ENCODE results near the gene CHD1L. TPM values are rescaled to one million over a fixed set of nuclear protein-coding genes. Genes with fewer than 3 reads are reported as not detected.

CHD1L gene
- total RNA-seq, 4 donors from 2014 or later = 10.2 to 23.7 (median 19.2) TPM

DNA sequence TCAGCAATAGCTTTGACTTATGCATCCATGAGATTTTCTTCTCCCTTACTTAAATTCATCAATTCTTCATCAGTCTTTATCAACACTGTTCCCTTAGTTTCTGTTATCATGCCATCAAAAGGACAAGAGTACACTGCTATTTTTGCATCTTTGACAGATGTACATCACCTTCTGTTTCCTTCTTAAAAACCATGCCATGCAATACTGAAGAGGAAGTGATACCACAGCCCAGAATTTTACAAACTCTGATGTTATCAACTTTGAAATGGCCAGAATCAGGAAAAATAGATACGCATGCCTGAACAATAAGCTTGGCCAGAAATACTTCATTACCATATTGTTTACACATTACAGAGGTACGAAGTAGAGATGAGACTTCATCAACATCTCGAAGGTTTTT is 38.4 kb upstream of the CHD1L start:
- Histone ChIP-seq H3K27me3 (no peaks in the 10 kb centered on the region), H3K36me3 (peaks cover 0 to 27% (median 0%) of the 10 kb centered on the region in 3 donors), H3K27ac (no peak overlapping the region), H3K9me3 (no peaks in the 10 kb centered on the region), H3K4me3 (no peak overlapping the region), H3K4me1 (no peaks in the 10 kb centered on the region)
- DNase-seq (ENCODE audit: low spot score in 2 of 2) = no peak
- TF ChIP-seq POLR2A (IDR thresholded peaks at IDR 0.05) (no peak), EP300 (IDR thresholded peaks at IDR 0.05) (no peak)
- TF ChIP-seq, protein P1, sequence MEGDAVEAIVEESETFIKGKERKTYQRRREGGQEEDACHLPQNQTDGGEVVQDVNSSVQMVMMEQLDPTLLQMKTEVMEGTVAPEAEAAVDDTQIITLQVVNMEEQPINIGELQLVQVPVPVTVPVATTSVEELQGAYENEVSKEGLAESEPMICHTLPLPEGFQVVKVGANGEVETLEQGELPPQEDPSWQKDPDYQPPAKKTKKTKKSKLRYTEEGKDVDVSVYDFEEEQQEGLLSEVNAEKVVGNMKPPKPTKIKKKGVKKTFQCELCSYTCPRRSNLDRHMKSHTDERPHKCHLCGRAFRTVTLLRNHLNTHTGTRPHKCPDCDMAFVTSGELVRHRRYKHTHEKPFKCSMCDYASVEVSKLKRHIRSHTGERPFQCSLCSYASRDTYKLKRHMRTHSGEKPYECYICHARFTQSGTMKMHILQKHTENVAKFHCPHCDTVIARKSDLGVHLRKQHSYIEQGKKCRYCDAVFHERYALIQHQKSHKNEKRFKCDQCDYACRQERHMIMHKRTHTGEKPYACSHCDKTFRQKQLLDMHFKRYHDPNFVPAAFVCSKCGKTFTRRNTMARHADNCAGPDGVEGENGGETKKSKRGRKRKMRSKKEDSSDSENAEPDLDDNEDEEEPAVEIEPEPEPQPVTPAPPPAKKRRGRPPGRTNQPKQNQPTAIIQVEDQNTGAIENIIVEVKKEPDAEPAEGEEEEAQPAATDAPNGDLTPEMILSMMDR (IDR thresholded peaks at IDR 0.05) = no peak
- 86 to 93% methylated on average over 3 of the region's 3 CpGs for WGBS, 2 donors

DNA sequence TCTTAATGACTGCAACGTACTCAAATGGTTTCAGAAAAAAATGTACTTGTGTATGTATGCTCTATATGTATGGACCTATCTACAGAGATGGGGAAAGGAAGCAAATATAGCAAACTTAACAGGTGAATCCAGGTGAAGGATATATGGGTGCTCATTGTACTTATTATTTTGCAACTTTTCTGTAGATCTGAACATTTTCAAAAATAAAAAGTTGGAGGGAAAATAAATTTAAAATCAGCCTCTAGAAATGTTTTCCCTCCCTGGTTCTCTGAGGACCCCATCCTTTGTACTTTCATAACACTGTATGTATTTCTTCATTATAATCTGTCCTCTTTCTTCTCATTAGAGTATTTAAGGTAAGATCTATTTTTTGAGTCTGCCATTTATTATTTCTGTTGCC is 35.3 kb upstream of the CHD1L start:
- Histone ChIP-seq H3K27ac (no peak overlapping the region), H3K4me1 (no peaks in the 10 kb centered on the region), H3K9me3 (no peaks in the 10 kb centered on the region), H3K4me3 (no peak overlapping the region), H3K27me3 (no peaks in the 10 kb centered on the region), H3K36me3 (peaks cover 0 to 33% (median 0%) of the 10 kb centered on the region in 3 donors)
- no peak for DNase-seq (ENCODE audit: low spot score in 2 of 2)
- TF ChIP-seq, protein P1 (IDR thresholded peaks at IDR 0.05) = no peak
- TF ChIP-seq EP300 (IDR thresholded peaks at IDR 0.05) = no peak
- no peak for TF ChIP-seq POLR2A (IDR thresholded peaks at IDR 0.05)
- 66 to 76% methylated on average over 1 of the region's 1 CpG for WGBS, 2 donors

DNA sequence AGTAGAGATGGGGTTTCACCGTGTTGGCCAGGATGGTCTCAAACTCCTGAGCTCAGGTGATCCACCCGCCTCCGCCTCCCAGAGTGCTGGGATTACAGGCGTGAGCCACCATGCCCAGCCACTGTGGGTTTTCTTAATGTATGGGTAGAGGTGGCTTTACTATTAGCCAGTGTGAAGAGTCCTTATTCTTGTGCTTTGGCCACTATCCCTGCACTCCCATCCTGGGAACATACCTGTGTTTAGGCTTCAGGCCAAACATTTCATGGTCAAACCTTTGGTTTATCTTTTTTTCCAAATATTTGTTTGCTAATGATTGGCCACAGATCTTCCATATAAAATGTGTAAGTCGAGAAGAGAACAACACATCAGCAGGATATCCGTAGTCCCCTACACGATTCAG is 33.9 kb upstream of the CHD1L start:
- H3K27me3 ChIP-seq = no peaks in the 10 kb centered on the region
- peaks cover 0 to 35% (median 0%) of the 10 kb centered on the region in 3 donors for H3K36me3 ChIP-seq
- WGBS, 2 donors = 94 to 96% methylated on average over 7 of the region's 7 CpGs
- H3K4me3 ChIP-seq = no peak overlapping the region
- H3K9me3 ChIP-seq = no peaks in the 10 kb centered on the region
- TF ChIP-seq EP300 (IDR thresholded peaks at IDR 0.05) (no peak), POLR2A (IDR thresholded peaks at IDR 0.05) (no peak)
- TF ChIP-seq, protein P1 (IDR thresholded peaks at IDR 0.05) = no peak
- H3K27ac ChIP-seq = no peak overlapping the region
- no peaks in the 10 kb centered on the region for H3K4me1 ChIP-seq
- no peak for DNase-seq (ENCODE audit: low spot score in 2 of 2)

DNA sequence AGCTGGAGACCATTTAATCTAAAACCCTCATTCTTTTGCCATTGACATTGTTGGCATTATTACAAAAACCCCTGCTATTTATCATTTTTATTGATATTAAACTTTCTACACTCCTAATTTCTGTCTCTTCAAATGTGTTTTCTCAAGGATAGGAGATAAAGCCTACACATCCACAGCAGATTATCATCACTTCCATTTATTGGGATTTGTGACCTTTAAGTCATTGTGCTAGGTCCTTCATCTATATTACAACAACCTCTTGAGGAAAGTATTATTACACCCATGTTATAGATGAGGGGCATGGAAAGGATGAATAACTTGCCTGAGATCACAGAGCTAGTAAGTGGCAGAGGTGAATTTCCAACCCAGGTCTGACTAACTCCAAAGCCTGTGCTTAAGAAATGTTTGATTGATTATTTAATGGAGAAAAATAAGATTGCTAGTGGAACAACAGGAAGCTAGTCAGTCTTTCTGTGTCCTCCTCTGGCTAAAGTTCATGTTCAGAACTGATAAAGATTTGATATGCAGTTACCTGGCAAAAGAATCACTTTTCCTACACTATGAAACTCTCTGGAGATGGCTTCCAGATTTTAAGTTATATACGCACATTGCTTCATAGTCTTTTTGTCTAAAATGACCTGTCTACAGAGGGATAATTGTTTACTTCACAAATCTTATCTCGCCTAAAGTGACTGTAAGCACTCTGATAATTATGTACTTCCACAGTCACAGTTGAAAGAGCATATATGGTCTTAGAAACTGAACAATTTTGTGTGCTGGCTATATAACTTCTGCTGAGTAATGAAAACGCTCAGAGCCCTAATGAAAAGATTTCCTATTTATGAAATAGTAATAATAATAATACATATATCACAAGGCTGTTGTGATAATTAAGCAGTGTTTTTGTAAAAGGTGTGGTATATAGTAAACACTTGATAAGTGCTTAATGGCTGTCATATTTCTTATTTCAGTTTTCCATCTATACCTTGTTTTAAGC is 32.4 kb upstream of the CHD1L start:
- peaks cover 0 to 27% (median 0%) of the 10 kb centered on the region in 3 donors for H3K36me3 ChIP-seq
- TF ChIP-seq, protein P1 (IDR thresholded peaks at IDR 0.05) = no peak
- TF ChIP-seq POLR2A (IDR thresholded peaks at IDR 0.05) (no peak), EP300 (IDR thresholded peaks at IDR 0.05) (no peak)
- 89 to 92% methylated on average over 3 of the region's 3 CpGs for WGBS, 2 donors
- no peak overlapping the region for H3K4me3 ChIP-seq
- H3K27ac ChIP-seq = no peak overlapping the region
- no peaks in the 10 kb centered on the region for H3K9me3 ChIP-seq
- no peaks in the 10 kb centered on the region for H3K27me3 ChIP-seq
- no peaks in the 10 kb centered on the region for H3K4me1 ChIP-seq
- no peak for DNase-seq (ENCODE audit: low spot score in 2 of 2)

DNA sequence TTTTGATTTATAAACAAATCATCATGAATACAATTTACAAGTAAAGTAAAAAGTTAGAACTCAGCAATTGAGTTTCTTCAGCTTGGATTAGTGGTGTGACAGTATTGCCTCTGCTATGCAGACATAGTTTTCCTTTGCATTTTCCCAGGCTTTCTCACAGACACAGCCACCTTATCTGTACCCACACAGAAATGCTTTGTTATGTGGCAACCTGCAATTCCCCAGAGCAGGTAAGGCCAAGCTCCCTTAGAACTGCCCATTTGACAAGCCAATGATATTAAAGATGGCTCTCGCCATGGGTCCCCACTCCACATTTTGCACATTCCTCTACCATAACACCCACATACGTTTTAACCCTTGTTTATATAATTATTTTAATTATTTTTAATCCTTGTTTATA is 31.5 kb upstream of the CHD1L start:
- Histone ChIP-seq H3K4me1 (no peaks in the 10 kb centered on the region), H3K27ac (no peak overlapping the region), H3K4me3 (no peak overlapping the region), H3K27me3 (no peaks in the 10 kb centered on the region), H3K9me3 (no peaks in the 10 kb centered on the region), H3K36me3 (peaks cover 0 to 26% (median 0%) of the 10 kb centered on the region in 3 donors)
- 76 to 77% methylated on average over 2 of the region's 2 CpGs for WGBS, 2 donors
- TF ChIP-seq EP300 (IDR thresholded peaks at IDR 0.05) (no peak), POLR2A (IDR thresholded peaks at IDR 0.05) (no peak)
- TF ChIP-seq, protein P1 (IDR thresholded peaks at IDR 0.05) = no peak
- no peak for DNase-seq (ENCODE audit: low spot score in 2 of 2)
